Epithelial cell of esophagus (primary cell): ENCODE measurements around the gene IPCEF1.

Source experiments
- DNase-seq: peaks from one replicate; pipeline ENCODE4 v3.0.0; 2010; ENCODE audit warnings: low read depth
- H3K4me3 ChIP-seq: 2 replicates; pipeline ENCODE4 v1.5.1; 2011; ENCODE audit warnings: mild to moderate bottlenecking, low read length, control low read depth
- TF ChIP-seq, protein P1 (sequence below): IDR thresholded peaks from 2 replicates; pipeline ENCODE4 v1.5.1; 2011; ENCODE audit warnings: low read depth, mild to moderate bottlenecking, low read length, control low read depth, inconsistent platforms; ENCODE audit not compliant: insufficient read depth; ENCODE audit errors: missing control alignments

IPCEF1 gene

DNA sequence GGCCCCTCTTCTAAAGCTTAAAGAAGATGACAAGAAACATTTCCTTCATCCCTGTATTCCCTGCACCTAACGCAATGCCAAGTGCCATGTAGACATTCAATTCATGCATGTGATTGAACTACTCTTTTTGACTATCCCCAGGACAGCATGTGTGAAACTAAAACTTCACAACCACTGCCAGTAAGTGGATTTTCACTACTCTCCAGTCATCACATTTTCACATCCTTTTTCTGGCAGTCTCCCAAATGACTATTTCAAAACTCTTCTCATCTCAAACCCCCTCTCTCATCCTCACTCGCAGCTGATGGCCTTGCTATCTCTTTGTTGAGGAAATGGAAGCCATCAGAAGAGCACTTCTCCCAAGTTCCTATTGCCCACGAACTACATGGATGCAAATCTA is 194.9 kb downstream of the IPCEF1 start:
- DNase-seq = no peak
- TF ChIP-seq, protein P1, sequence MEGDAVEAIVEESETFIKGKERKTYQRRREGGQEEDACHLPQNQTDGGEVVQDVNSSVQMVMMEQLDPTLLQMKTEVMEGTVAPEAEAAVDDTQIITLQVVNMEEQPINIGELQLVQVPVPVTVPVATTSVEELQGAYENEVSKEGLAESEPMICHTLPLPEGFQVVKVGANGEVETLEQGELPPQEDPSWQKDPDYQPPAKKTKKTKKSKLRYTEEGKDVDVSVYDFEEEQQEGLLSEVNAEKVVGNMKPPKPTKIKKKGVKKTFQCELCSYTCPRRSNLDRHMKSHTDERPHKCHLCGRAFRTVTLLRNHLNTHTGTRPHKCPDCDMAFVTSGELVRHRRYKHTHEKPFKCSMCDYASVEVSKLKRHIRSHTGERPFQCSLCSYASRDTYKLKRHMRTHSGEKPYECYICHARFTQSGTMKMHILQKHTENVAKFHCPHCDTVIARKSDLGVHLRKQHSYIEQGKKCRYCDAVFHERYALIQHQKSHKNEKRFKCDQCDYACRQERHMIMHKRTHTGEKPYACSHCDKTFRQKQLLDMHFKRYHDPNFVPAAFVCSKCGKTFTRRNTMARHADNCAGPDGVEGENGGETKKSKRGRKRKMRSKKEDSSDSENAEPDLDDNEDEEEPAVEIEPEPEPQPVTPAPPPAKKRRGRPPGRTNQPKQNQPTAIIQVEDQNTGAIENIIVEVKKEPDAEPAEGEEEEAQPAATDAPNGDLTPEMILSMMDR = no peak
- H3K4me3 ChIP-seq = no peak overlapping the region

DNA sequence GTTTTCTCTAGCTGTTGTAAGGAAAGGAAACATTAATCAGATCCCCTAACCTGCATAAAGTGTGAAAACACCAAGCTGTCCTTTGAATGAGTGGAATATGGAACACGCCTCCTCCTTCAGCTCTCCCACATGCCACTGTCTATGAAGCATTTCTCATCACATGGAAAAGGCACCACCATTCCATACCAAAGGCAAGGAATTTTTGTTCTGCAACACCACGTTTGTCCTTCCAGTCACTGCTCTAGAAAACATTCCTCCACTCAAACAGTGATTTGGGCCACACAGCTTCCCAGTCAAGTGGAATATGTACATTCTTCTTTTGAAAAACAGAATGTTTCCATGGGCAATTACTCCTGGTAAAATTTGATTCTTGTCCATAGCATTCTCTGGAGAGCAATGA is 197.5 kb downstream of the IPCEF1 start:
- DNase-seq = no peak
- TF ChIP-seq, protein P1 = no peak
- H3K4me3 ChIP-seq = no peak overlapping the region

DNA sequence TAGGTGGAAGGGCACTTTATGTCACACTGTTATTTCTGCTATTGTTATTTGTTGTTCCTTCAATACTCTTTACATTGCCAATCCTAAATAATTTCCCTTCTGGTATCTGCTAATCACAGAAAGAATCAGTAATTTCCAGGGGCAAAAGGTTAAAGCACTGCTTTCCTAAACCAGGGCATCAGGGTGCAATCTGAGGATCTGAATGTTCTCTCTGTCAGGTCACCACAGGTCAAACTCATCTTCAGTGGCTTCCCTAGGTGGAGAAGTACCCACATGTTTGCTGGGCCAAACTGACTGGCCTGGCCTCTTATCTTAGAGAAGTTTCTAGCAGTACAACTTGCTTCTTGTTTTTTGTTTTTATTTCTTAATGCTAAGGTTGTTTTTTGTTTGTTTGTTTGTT is 198.9 kb downstream of the IPCEF1 start:
- no peak for DNase-seq
- TF ChIP-seq, protein P1 = no peak
- H3K4me3 ChIP-seq = no peak overlapping the region

DNA sequence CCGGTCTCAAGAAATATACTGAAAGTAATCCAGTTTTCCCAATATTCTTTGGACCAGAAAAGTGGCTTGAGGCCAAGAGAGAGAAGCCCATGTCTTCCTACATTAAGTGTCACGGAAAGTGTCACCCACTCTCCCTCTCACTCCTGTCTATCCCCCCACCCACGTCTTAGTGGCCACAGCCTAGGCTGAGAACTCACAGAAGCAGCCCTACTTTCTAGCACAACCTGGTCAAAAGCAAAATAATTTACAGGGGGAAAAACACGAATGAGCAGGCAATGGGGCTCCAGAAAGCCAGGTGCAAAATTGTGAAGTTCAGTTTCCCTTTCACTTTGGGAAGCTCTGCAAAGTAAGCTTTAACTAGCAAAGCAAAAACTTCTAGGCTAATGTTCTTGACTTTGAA is 199.5 kb downstream of the IPCEF1 start:
- DNase-seq = no peak
- no peak overlapping the region for H3K4me3 ChIP-seq

DNA sequence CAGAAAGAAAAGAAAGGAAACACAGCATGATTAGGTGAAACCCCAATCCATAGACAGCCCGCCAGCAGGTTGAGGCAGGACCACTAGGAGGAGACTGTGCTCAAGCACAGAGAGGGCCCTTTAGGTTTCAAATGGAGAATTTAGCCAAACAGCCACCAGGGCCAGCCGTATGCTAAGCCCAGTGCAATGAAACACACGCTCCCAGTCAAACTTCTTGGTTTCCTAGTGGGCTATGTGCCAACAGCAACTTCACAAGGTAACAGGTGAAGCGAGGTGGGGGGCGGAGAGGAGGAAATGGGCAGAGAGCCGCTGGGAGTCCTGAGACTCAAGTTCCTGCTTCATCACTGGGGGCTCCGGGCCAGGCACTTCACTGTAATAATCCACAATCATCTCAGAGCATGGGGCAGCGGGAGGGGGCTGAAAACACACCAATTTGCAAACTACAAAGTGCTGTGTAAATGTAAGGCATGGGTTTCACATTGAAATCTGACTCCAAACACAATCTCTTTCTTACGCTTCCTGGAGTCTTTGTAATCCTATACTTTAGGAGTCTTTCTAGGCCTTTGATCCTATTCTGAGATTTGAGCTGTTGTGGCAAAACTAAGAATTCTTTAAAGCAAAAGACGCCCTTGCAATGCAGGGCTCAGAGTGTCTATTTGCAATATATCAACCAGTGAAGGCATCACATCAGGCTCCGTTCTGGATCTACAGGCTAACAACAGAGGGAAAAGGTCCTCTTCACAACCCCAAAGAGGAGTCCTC is 200.3 kb downstream of the IPCEF1 start:
- peak; percentile 60 for DNase-seq
- TF ChIP-seq, protein P1 = peak; percentile 85
- no peak overlapping the region for H3K4me3 ChIP-seq

More for the DNA sequence above, 199.5 kb downstream of the IPCEF1 start:
- TF ChIP-seq, protein P1 = no peak

DNA sequence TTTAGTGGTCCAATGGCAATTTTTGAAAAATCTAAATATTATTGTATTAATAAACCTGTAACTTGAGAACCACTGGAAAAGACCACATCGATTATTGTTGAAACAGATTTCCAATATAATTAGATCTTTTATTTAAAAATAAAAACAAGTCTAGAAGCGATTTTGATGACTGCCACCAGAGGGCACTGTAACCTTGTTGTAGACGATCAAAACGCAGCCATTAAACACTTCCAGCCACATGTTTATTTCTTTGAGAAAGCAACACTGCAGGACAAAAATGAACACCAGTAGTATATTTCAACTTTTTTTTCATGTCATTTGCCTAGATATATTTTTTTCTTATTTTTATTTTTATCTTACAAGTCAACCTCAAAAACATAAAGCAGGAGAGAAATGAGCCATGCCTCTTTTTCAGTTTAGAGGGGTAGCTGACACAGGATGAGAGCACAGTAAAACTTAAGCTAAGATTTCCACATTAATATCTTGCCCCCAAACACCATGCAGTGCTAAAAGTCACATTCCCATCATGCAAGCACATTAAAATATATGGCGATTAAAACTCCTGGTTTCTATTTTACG is 202.1 kb downstream of the IPCEF1 start:
- peak; percentile 74 for DNase-seq
- no peak overlapping the region for H3K4me3 ChIP-seq
- TF ChIP-seq, protein P1 = peak; percentile 66
